ENCODE data around the gene ARMC9.

Gene ARMC9

GRCh38 chr2:231204146-231204545 lies 5.7 kb downstream of the ARMC9 start:
- no peak for DNase-seq (ENCODE audit: low spot score)

GRCh38 chr2:231204581-231204980 lies 6.2 kb downstream of the ARMC9 start:
- DNase-seq (ENCODE audit: low spot score): no peak

- DNase-seq (ENCODE audit: low spot score): no peak
These were observed 9.3 kb downstream of the ARMC9 start for GRCh38 chr2:231207734-231208133.

- no peak for DNase-seq (ENCODE audit: low spot score)
These were observed 12.4 kb downstream of the ARMC9 start for GRCh38 chr2:231210782-231211181.

GRCh38 chr2:231211486-231211885 lies 13.1 kb downstream of the ARMC9 start:
- DNase-seq (ENCODE audit: low spot score): no peak

- DNase-seq (ENCODE audit: low spot score): no peak
These were observed 14.0 kb downstream of the ARMC9 start for GRCh38 chr2:231212329-231212845.

GRCh38 chr2:231213931-231214642 lies 15.7 kb downstream of the ARMC9 start:
- DNase-seq (ENCODE audit: low spot score): no peak

- no peak for DNase-seq (ENCODE audit: low spot score)
These were observed 19.9 kb downstream of the ARMC9 start for GRCh38 chr2:231218366-231218765.

GRCh38 chr2:231219289-231219688 lies 20.9 kb downstream of the ARMC9 start:
- DNase-seq (ENCODE audit: low spot score): no peak

GRCh38 chr2:231221761-231222160 lies 23.3 kb downstream of the ARMC9 start:
- DNase-seq (ENCODE audit: low spot score): no peak

GRCh38 chr2:231222318-231223000 lies 24.0 kb downstream of the ARMC9 start:
- DNase-seq (ENCODE audit: low spot score): no peak

GRCh38 chr2:231223001-231223375 lies 24.6 kb downstream of the ARMC9 start:
- no peak for DNase-seq (ENCODE audit: low spot score)

- DNase-seq (ENCODE audit: low spot score): no peak
These were observed 25.1 kb downstream of the ARMC9 start for GRCh38 chr2:231223458-231223976.

- peak; percentile 82 for DNase-seq (ENCODE audit: low spot score)
These were observed 29.1 kb downstream of the ARMC9 start for GRCh38 chr2:231227310-231228162.

GRCh38 chr2:231228223-231228622 lies 29.8 kb downstream of the ARMC9 start:
- no peak for DNase-seq (ENCODE audit: low spot score)

GRCh38 chr2:231228974-231229529 lies 30.6 kb downstream of the ARMC9 start:
- DNase-seq (ENCODE audit: low spot score): no peak

GRCh38 chr2:231235217-231235616 lies 36.8 kb downstream of the ARMC9 start:
- no peak for DNase-seq (ENCODE audit: low spot score)

- DNase-seq (ENCODE audit: low spot score): no peak
These were observed 40.3 kb downstream of the ARMC9 start for GRCh38 chr2:231238689-231239088.

- DNase-seq (ENCODE audit: low spot score): no peak
These were observed 41.3 kb downstream of the ARMC9 start for GRCh38 chr2:231239751-231240150.

GRCh38 chr2:231241755-231242507 lies 43.5 kb downstream of the ARMC9 start:
- peak; percentile 24 for DNase-seq (ENCODE audit: low spot score)

GRCh38 chr2:231243866-231244265 lies 45.4 kb downstream of the ARMC9 start:
- DNase-seq (ENCODE audit: low spot score): no peak

Measured in cerebellar cortex (tissue), 1 donor.